HG03064 (cell line): ENCODE data around the gene FARS2.

ENCODE experiments used
- ATAC-seq: cut with Tn5 transposase; IDR thresholded peaks from one replicate; pipeline ENCODE4 v1.9.1; 2021; ENCODE audit warnings: low read depth; ENCODE audit not compliant: unreplicated experiment

Gene FARS2

GRCh38 chr6:5521322-5521721, 260.0 kb downstream of the FARS2 start:
- ATAC-seq, result no peak

GRCh38 chr6:5522147-5522546, 260.8 kb downstream of the FARS2 start:
- ATAC-seq, result no peak

GRCh38 chr6:5524110-5524509, 262.8 kb downstream of the FARS2 start:
- ATAC-seq, result no peak

- ATAC-seq, result no peak
Observed at GRCh38 chr6:5525209-5525608, 263.9 kb downstream of the FARS2 start.

GRCh38 chr6:5529015-5529414, 267.7 kb downstream of the FARS2 start:
- no peak for ATAC-seq

- ATAC-seq, result no peak
Observed at GRCh38 chr6:5529733-5530132, 268.4 kb downstream of the FARS2 start.

GRCh38 chr6:5531161-5531560, 269.8 kb downstream of the FARS2 start:
- ATAC-seq, result no peak

GRCh38 chr6:5531853-5532375, 270.6 kb downstream of the FARS2 start:
- ATAC-seq, result no peak

GRCh38 chr6:5532941-5533340, 271.6 kb downstream of the FARS2 start:
- ATAC-seq, result no peak

GRCh38 chr6:5534643-5535042, 273.3 kb downstream of the FARS2 start:
- no peak for ATAC-seq

- no peak for ATAC-seq
Observed at GRCh38 chr6:5536644-5537043, 275.3 kb downstream of the FARS2 start.

GRCh38 chr6:5537132-5537531, 275.8 kb downstream of the FARS2 start:
- ATAC-seq, result no peak

- no peak for ATAC-seq
Observed at GRCh38 chr6:5537967-5538366, 276.7 kb downstream of the FARS2 start.

GRCh38 chr6:5540370-5540769, 279.1 kb downstream of the FARS2 start:
- no peak for ATAC-seq

- no peak for ATAC-seq
Observed at GRCh38 chr6:5541025-5541424, 279.7 kb downstream of the FARS2 start.

- no peak for ATAC-seq
Observed at GRCh38 chr6:5541751-5542432, 280.6 kb downstream of the FARS2 start.

- no peak for ATAC-seq
Observed at GRCh38 chr6:5547556-5547955, 286.2 kb downstream of the FARS2 start.

- ATAC-seq, result no peak
Observed at GRCh38 chr6:5550631-5551030, 289.3 kb downstream of the FARS2 start.

GRCh38 chr6:5552243-5552642, 290.9 kb downstream of the FARS2 start:
- ATAC-seq, result no peak

- no peak for ATAC-seq
Observed at GRCh38 chr6:5553767-5554166, 292.5 kb downstream of the FARS2 start.

GRCh38 chr6:5554226-5554625, 292.9 kb downstream of the FARS2 start:
- ATAC-seq, result no peak

- no peak for ATAC-seq
Observed at GRCh38 chr6:5556011-5556410, 294.7 kb downstream of the FARS2 start.

GRCh38 chr6:5557506-5557905, 296.2 kb downstream of the FARS2 start:
- ATAC-seq, result no peak
